ENCODE data around the gene TMED4. TPM values are rescaled to one million over a fixed set of nuclear protein-coding genes. Genes with fewer than 3 reads are reported as not detected.

The TMED4 gene
- total and polyA plus RNA-seq, 2 experiments from 2014 or later = 124 to 319 TPM

DNA sequence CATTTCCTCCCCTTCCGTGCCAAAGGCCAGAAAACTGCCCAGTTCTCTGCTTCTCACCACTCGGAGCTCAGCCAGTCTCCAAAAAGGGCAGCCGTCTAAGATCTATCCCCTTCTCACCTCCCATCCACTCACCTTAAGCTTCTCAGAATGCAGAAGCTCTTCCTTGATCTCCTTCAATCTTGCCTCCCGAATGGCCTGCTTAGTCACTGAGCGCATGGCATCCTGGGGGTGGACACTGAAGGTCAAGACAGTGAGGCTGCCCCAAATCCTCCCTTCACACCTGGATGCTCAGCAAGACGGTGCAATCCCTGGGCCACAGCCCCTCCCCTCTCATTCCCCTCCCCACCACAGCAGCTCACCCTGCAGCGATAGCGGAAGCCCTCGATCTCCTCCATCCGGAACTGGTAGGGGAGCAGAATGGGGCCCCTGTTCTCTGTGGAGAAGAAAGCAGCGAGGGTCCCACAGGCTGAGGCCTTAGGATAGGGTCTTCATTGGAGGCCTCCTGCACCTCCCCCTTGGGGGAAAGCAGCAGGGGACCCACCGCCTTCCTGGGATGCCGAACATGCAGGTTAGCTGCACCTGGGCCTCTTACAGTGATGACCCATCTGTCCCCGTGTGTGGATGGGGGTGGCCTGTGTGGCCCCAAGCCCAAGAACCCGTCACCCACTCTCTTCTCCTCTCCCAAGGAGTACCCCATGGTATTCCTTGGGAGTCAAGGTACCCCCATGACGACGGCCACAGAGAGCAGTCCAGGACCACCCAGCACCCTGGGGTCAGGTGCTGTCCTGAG lies 13.1 kb downstream of the TMED4 start:
- H3K36me3 ChIP-seq = peaks cover 66% of the 10 kb centered on the region
- TF ChIP-seq, protein P1, sequence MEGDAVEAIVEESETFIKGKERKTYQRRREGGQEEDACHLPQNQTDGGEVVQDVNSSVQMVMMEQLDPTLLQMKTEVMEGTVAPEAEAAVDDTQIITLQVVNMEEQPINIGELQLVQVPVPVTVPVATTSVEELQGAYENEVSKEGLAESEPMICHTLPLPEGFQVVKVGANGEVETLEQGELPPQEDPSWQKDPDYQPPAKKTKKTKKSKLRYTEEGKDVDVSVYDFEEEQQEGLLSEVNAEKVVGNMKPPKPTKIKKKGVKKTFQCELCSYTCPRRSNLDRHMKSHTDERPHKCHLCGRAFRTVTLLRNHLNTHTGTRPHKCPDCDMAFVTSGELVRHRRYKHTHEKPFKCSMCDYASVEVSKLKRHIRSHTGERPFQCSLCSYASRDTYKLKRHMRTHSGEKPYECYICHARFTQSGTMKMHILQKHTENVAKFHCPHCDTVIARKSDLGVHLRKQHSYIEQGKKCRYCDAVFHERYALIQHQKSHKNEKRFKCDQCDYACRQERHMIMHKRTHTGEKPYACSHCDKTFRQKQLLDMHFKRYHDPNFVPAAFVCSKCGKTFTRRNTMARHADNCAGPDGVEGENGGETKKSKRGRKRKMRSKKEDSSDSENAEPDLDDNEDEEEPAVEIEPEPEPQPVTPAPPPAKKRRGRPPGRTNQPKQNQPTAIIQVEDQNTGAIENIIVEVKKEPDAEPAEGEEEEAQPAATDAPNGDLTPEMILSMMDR (IDR thresholded peaks at IDR 0.05; ENCODE audit: low read depth, low read length) = no peak
- no peaks in the 10 kb centered on the region for H3K27me3 ChIP-seq
- peaks cover 5% of the 10 kb centered on the region for H3K4me1 ChIP-seq (ENCODE audit: low read depth)
- no peak overlapping the region for H3K27ac ChIP-seq
- no peak for DNase-seq (ENCODE audit: low read depth in 1 of 2, low spot score in 1 of 2)
- no peak overlapping the region for H3K4me3 ChIP-seq
- no peaks in the 10 kb centered on the region for H3K9me3 ChIP-seq (ENCODE audit: low read depth)

DNA sequence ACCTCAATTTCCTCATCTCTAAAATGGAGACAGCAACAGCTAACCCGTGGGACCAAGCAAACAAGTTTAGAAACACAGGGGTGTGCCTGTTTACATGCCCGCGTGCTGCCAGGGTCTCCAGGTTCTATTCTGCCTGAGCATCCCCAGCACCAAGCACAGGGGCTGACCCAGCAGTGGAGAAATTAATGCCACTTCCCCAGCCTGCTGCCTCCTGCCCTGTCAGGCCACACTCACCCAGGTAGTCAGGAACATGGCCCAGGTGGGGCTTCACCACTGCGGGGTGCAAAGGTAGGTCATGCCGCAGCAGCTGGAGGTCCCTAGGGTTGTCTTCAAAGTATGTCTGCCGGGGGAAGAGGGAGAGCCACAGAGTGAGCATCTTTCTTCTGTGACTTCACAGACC lies 14.1 kb downstream of the TMED4 start:
- TF ChIP-seq, protein P1 (IDR thresholded peaks at IDR 0.05; ENCODE audit: low read depth, low read length) = no peak
- no peak overlapping the region for H3K4me3 ChIP-seq
- no peak overlapping the region for H3K27ac ChIP-seq
- no peaks in the 10 kb centered on the region for H3K27me3 ChIP-seq
- DNase-seq (ENCODE audit: low read depth in 1 of 2, low spot score in 1 of 2) = no peak
- H3K36me3 ChIP-seq = peaks cover 64% of the 10 kb centered on the region
- H3K9me3 ChIP-seq (ENCODE audit: low read depth) = no peaks in the 10 kb centered on the region
- H3K4me1 ChIP-seq (ENCODE audit: low read depth) = peaks cover 2% of the 10 kb centered on the region

DNA sequence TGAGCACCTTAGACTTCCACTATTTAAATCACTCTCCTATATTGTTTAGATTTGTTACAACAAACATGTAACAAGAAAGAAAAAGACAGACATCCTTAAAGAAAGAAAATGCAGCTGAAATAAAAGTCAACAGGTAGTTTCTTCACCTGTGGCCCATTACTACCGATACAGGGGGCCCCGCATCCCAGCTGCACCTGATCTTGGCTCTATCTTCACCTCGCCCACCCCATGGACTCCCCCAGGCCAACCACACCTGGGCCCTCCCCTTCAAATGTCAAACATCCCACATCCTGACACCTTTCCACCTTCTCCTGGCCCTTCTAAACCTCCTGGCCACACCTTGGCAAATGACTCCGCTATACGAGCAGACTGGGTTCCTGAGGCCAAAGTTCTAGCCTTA lies 15.4 kb downstream of the TMED4 start:
- Histone ChIP-seq H3K9me3 (ENCODE audit: low read depth) (no peaks in the 10 kb centered on the region), H3K4me3 (no peak overlapping the region), H3K27me3 (no peaks in the 10 kb centered on the region), H3K27ac (no peak overlapping the region), H3K36me3 (peaks cover 53% of the 10 kb centered on the region), H3K4me1 (ENCODE audit: low read depth) (no peaks in the 10 kb centered on the region)
- TF ChIP-seq, protein P1 (IDR thresholded peaks at IDR 0.05; ENCODE audit: low read depth, low read length) = no peak
- DNase-seq (ENCODE audit: low read depth in 1 of 2, low spot score in 1 of 2) = no peak

DNA sequence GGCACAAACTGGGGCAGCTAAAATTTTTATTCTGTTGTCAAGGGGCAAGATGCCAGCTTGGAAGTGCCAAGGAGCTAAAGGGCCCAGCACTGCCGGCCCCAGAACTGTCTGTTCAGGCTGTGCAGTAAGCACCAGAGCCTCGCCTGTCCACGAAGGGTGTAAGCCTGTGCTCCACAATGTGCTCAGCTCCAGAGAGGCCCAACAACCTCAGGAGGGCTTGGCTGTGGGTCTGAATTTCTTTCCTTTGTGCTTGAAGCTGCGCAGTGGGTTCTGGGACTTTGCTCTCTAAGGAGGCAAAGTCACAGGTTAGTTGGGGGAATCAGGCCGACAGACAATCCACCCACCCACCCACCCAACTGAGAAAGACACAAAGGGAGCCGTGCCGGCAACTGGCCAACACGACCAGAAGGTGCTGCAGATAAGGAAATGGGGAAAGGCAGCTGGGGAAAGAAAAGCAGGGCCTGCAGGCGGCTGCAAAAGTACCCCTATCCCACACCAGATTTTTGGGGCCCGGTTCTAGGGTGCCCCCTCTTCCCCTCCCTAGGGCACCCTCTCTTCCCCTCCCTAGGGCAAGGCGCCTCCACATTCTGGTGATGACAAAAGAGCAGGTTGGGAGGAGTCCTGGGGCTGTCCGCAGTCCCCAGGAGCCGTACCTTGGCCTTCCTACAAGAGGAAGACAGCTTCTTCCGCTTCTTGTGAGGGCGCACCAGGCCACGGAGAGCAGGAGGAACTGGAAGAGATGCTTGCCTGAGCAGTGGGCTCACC lies 16.1 kb downstream of the TMED4 start:
- no peaks in the 10 kb centered on the region for H3K9me3 ChIP-seq (ENCODE audit: low read depth)
- no peak for DNase-seq (ENCODE audit: low read depth in 1 of 2, low spot score in 1 of 2)
- peak overlapping the region; percentile 42 for H3K27ac ChIP-seq
- H3K36me3 ChIP-seq = peaks cover 46% of the 10 kb centered on the region
- TF ChIP-seq, protein P1 (IDR thresholded peaks at IDR 0.05; ENCODE audit: low read depth, low read length) = no peak
- H3K27me3 ChIP-seq = no peaks in the 10 kb centered on the region
- no peaks in the 10 kb centered on the region for H3K4me1 ChIP-seq (ENCODE audit: low read depth)
- no peak overlapping the region for H3K4me3 ChIP-seq

DNA sequence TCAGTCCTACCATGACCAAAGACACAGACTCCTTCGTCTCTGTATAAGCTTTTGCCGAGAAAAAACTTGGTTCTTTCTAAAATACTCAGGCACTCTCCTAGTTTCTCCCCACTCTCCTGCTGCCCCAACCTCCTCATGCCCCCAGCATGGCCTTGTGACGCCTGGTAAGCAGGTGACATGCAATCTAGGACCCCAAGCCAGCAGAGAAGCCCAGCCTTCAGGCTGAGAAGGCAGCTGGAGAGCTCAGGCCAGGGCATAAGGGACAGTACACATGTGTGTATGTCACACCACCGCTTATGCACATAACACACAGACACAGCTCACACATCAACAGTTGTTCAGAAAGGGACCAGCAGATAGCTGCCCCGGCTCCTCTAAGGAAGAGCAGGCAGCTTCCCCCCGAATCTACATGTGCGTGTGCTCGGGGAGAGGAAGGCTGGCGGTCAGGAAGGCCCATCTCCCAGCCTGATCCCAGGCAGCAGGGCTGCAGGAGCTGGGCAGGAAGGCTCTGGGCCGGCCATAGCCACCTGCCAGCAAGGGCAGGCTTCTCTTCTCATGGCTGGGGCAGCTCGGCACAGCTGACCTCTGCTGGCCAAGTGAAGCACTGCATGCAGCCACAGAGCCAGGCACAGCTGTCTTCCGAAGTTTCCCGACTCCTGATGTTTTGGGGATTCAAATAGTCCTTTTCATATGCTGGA lies 16.8 kb downstream of the TMED4 start:
- H3K4me1 ChIP-seq (ENCODE audit: low read depth) = no peaks in the 10 kb centered on the region
- H3K27me3 ChIP-seq = no peaks in the 10 kb centered on the region
- H3K4me3 ChIP-seq = no peak overlapping the region
- peaks cover 39% of the 10 kb centered on the region for H3K36me3 ChIP-seq
- peak overlapping the region; percentile 12 for H3K27ac ChIP-seq
- H3K9me3 ChIP-seq (ENCODE audit: low read depth) = no peaks in the 10 kb centered on the region
- TF ChIP-seq, protein P1 (IDR thresholded peaks at IDR 0.05; ENCODE audit: low read depth, low read length) = peak; percentile 96
- DNase-seq (ENCODE audit: low read depth in 1 of 2, low spot score in 1 of 2) = peak; percentile 74 to 75
